OCI-LY7 (cell line): ENCODE results near the gene HDHD2.

Source experiments
- CTCF ChIP-seq: fragments of 200-600 bp; sonication (generic); conservative IDR thresholded peaks from 2 replicates; pipeline ENCODE4 v1.5.1; 2014; ENCODE audit warnings: mild to moderate bottlenecking, antibody characterized with exemption, low read length, moderate library complexity, mixed read lengths
- EZH2phosphoT487 ChIP-seq: fragments of 200-600 bp; sonication (generic); IDR thresholded peaks from 2 replicates; pipeline ENCODE4 v1.6.1; 2018; ENCODE audit warnings: low read depth, borderline replicate concordance, mild to moderate bottlenecking, mixed run types, antibody characterized with exemption, low read length, moderate library complexity, mixed read lengths

GRCh38 chr18:47187721-47188120, 37.4 kb upstream of the HDHD2 start:
- TF ChIP-seq EZH2phosphoT487 (no peak), CTCF (no peak)
